Osteocyte (in vitro differentiated cells): ENCODE measurements around the gene CASP8AP2. TPM values are rescaled to one million over a fixed set of nuclear protein-coding genes. Genes with fewer than 3 reads are reported as not detected.
"Not testable (repeated sequence)": the region's sequence is repeated elsewhere in the genome, so short reads cannot be mapped to it uniquely, and the experiment has no call there.

ENCODE experiments used
- DNase-seq: peaks from one replicate; pipeline ENCODE4 v3.0.0; 2021; ENCODE audit warnings: mixed read lengths; ENCODE audit not compliant: unreplicated experiment; ENCODE audit errors: extremely low spot score
- H3K27ac Mint-ChIP-seq: one replicate; pipeline ENCODE4 v1.8.0; 2021; ENCODE audit warnings: mild to moderate bottlenecking, mixed read lengths; ENCODE audit not compliant: unreplicated experiment
- H3K27me3 Mint-ChIP-seq: one replicate; pipeline ENCODE4 v1.8.0; 2021; ENCODE audit warnings: mixed read lengths; ENCODE audit not compliant: unreplicated experiment
- H3K36me3 Mint-ChIP-seq: one replicate; pipeline ENCODE4 v1.8.0; 2021; ENCODE audit warnings: mixed read lengths; ENCODE audit not compliant: unreplicated experiment
- H3K4me1 Mint-ChIP-seq: one replicate; pipeline ENCODE4 v1.8.0; 2021; ENCODE audit warnings: mixed read lengths; ENCODE audit not compliant: unreplicated experiment
- H3K4me3 Mint-ChIP-seq: one replicate; pipeline ENCODE4 v1.8.0; 2021; ENCODE audit warnings: mild to moderate bottlenecking, moderate library complexity, mixed read lengths; ENCODE audit not compliant: unreplicated experiment
- H3K9me3 Mint-ChIP-seq: one replicate; pipeline ENCODE4 v1.8.0; 2021; ENCODE audit warnings: mixed read lengths; ENCODE audit not compliant: unreplicated experiment
- total RNA-seq: library from RNA; stranded (reverse); gene quantifications from 2 replicates; pipeline ENCODE4 v1.2.1, GENCODE V29; 2021
- TF ChIP-seq, protein P1 (sequence below): fragments of 200-600 bp; sonication (generic); IDR thresholded peaks from 2 replicates; pipeline ENCODE4 v1.5.0; 2021; ENCODE audit warnings: antibody characterized with exemption, mild to moderate bottlenecking, moderate library complexity

Gene CASP8AP2
- total RNA-seq, 1 donor from 2014 or later = 15.2 TPM

DNA sequence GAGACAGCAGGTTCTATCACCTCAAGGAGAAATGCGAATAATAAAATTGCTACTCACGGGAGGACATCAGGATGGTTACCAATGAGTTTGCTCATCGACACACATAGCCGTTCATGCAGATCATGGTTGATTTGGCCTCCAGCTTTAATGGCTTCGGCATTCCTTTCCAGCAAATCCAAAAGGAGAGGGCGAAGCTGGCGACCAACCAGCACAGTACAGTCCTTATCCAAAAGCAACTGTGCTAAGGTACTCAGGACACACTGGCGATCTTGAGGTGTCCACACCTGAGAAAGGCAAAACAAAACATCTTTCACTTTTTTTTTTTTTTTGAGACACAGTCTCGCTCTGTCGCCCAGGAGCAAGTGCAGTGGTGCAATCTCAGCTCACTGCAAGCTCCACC lies 26.4 kb upstream of the CASP8AP2 start:
- Mint-ChIP-seq H3K27ac (no peak overlapping the region), H3K36me3 (peaks cover 6% of the 10 kb centered on the region), H3K4me1 (no peaks in the 10 kb centered on the region), H3K4me3 (no peak overlapping the region), H3K27me3 (no peaks in the 10 kb centered on the region), H3K9me3 (no peaks in the 10 kb centered on the region)
- no peak for DNase-seq
- TF ChIP-seq, protein P1, sequence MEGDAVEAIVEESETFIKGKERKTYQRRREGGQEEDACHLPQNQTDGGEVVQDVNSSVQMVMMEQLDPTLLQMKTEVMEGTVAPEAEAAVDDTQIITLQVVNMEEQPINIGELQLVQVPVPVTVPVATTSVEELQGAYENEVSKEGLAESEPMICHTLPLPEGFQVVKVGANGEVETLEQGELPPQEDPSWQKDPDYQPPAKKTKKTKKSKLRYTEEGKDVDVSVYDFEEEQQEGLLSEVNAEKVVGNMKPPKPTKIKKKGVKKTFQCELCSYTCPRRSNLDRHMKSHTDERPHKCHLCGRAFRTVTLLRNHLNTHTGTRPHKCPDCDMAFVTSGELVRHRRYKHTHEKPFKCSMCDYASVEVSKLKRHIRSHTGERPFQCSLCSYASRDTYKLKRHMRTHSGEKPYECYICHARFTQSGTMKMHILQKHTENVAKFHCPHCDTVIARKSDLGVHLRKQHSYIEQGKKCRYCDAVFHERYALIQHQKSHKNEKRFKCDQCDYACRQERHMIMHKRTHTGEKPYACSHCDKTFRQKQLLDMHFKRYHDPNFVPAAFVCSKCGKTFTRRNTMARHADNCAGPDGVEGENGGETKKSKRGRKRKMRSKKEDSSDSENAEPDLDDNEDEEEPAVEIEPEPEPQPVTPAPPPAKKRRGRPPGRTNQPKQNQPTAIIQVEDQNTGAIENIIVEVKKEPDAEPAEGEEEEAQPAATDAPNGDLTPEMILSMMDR = no peak

DNA sequence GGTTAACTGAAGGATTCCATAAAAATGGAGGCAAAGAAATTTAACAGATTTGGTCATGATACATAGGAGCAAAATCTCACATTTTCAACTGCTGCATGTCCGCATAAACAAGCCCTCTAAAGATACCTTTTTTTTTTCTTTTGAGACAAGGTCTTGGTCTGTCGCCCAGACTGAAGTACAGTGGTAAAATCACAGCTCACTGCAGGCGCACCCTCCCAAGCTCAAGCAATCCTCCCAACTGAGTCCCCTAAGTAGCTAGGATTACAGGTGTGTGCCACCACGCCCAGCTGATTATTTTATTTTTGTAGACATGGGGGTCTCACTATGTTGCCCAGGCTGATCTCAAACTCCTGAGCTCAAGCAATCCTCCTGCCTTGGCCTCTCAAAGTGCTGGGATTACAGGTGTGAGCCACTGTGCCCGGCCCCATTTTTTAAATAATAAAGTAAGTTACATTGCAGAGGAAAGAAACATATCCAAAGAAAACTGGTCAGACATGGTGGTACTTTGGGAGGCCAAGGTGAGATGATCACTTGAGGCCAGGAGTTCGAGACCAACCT lies 23.8 kb upstream of the CASP8AP2 start:
- H3K27me3 Mint-ChIP-seq = no peaks in the 10 kb centered on the region
- H3K36me3 Mint-ChIP-seq = peaks cover 3% of the 10 kb centered on the region
- TF ChIP-seq, protein P1 = no peak
- no peaks in the 10 kb centered on the region for H3K9me3 Mint-ChIP-seq
- no peak overlapping the region for H3K4me3 Mint-ChIP-seq
- H3K27ac Mint-ChIP-seq = no peak overlapping the region
- H3K4me1 Mint-ChIP-seq = no peaks in the 10 kb centered on the region
- no peak for DNase-seq

DNA sequence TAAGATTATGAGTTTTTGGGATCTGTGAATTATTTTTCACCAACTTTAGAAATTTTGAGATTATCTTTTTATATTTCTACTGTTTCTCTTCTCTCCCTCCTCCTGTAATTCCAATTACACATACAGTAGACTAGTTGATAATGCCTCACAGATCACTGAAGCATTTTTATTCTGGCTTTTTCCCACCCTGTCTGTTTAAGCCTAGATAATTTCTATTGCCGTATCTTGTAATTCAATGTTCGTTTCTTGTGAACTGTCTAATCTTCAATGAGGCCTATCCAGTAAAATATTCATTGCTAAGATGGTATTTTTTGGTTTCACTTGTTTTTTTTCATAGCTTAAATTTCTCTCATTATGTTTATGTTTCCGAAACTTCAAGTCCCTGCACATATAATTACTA lies 22.1 kb upstream of the CASP8AP2 start:
- TF ChIP-seq, protein P1 = no peak
- H3K36me3 Mint-ChIP-seq = no peaks in the 10 kb centered on the region
- no peaks in the 10 kb centered on the region for H3K4me1 Mint-ChIP-seq
- no peaks in the 10 kb centered on the region for H3K27me3 Mint-ChIP-seq
- no peak overlapping the region for H3K4me3 Mint-ChIP-seq
- no peak for DNase-seq
- no peaks in the 10 kb centered on the region for H3K9me3 Mint-ChIP-seq
- no peak overlapping the region for H3K27ac Mint-ChIP-seq

DNA sequence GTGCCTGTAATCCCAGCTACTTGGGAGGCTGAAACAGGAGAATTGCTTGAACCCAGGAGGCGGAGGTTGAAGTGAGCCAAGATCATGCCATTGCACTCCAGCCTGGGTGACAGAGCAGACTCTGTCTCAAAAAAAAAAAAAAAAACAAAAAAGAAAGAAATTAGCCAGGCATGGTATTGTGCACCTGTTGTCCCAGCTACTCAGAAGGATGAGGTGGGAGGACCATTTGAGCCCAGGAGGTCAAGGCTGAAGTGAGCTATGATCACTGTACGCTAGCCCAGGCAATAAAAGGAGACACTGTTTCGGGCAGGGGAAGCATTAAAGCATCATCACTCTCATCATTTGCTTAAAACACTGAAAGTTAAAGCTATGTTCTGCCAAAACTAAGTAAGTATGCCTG lies 16.3 kb upstream of the CASP8AP2 start:
- H3K36me3 Mint-ChIP-seq, H3K27ac Mint-ChIP-seq, H3K4me1 Mint-ChIP-seq, DNase-seq, H3K4me3 Mint-ChIP-seq, H3K27me3 Mint-ChIP-seq, H3K9me3 Mint-ChIP-seq: not testable (repeated sequence)

DNA sequence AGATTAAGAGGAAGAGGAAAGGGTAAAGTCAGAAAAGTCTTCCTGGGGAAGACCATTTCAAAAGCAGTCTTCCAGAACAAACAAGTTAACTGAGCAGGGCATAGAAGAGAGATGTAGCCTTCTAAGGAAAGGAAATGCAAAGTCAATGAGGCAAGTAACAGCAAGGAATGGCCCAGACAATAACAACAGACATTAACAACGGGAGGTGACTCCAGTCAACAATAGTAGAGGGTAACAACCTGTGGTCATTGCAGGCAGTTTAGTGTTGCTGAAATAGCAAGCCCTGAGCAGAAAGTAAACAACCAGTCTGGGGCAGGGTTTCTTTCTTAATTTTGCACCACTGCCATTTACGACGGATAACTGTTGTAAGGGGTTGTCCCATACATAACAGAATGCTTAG lies 12.2 kb upstream of the CASP8AP2 start:
- Mint-ChIP-seq H3K9me3 (no peaks in the 10 kb centered on the region), H3K27me3 (no peaks in the 10 kb centered on the region), H3K36me3 (no peaks in the 10 kb centered on the region), H3K4me3 (peak overlapping the region; percentile 90), H3K4me1 (peaks cover 23% of the 10 kb centered on the region), H3K27ac (no peak overlapping the region)
- TF ChIP-seq, protein P1 = no peak
- no peak for DNase-seq

DNA sequence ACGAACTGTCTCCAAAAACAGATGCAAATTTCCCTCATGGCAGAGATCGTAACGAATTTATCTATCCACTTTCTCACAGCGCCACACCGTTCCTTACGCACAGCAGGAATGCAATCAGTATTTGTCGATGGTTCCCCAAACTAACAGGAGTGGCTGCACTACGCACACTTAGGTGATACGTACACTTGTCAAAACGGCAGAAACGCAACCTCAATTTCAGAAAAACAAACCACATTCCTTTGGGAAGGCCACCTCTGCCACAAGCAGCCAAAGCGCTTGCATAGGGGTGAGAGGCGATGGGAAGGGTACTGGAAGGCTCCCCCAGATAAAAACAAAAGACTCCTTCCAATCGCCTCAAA lies 10.7 kb upstream of the CASP8AP2 start:
- peak overlapping the region; percentile 97 for H3K27ac Mint-ChIP-seq
- DNase-seq = no peak
- no peaks in the 10 kb centered on the region for H3K27me3 Mint-ChIP-seq
- TF ChIP-seq, protein P1 = no peak
- peak overlapping the region; percentile 90 for H3K4me3 Mint-ChIP-seq
- H3K9me3 Mint-ChIP-seq = no peaks in the 10 kb centered on the region
- H3K4me1 Mint-ChIP-seq = peaks cover 23% of the 10 kb centered on the region
- H3K36me3 Mint-ChIP-seq = no peaks in the 10 kb centered on the region
